Uterine smooth muscle cell (primary cell): ENCODE measurements around the gene POLA1. TPM values are rescaled to one million over a fixed set of nuclear protein-coding genes. Genes with fewer than 3 reads are reported as not detected.

Source experiments
- total RNA-seq: library from RNA; depleted of rRNA; stranded (reverse); fragments of >200 nt; gene quantifications from 2 replicates; pipeline ENCODE4 v1.2.3, GENCODE V29; 2014

The POLA1 gene, protein sequence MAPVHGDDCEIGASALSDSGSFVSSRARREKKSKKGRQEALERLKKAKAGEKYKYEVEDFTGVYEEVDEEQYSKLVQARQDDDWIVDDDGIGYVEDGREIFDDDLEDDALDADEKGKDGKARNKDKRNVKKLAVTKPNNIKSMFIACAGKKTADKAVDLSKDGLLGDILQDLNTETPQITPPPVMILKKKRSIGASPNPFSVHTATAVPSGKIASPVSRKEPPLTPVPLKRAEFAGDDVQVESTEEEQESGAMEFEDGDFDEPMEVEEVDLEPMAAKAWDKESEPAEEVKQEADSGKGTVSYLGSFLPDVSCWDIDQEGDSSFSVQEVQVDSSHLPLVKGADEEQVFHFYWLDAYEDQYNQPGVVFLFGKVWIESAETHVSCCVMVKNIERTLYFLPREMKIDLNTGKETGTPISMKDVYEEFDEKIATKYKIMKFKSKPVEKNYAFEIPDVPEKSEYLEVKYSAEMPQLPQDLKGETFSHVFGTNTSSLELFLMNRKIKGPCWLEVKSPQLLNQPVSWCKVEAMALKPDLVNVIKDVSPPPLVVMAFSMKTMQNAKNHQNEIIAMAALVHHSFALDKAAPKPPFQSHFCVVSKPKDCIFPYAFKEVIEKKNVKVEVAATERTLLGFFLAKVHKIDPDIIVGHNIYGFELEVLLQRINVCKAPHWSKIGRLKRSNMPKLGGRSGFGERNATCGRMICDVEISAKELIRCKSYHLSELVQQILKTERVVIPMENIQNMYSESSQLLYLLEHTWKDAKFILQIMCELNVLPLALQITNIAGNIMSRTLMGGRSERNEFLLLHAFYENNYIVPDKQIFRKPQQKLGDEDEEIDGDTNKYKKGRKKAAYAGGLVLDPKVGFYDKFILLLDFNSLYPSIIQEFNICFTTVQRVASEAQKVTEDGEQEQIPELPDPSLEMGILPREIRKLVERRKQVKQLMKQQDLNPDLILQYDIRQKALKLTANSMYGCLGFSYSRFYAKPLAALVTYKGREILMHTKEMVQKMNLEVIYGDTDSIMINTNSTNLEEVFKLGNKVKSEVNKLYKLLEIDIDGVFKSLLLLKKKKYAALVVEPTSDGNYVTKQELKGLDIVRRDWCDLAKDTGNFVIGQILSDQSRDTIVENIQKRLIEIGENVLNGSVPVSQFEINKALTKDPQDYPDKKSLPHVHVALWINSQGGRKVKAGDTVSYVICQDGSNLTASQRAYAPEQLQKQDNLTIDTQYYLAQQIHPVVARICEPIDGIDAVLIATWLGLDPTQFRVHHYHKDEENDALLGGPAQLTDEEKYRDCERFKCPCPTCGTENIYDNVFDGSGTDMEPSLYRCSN (N-terminal part only)
- total RNA-seq = 16.1 and 26.6 TPM in 2 replicates

DNA sequence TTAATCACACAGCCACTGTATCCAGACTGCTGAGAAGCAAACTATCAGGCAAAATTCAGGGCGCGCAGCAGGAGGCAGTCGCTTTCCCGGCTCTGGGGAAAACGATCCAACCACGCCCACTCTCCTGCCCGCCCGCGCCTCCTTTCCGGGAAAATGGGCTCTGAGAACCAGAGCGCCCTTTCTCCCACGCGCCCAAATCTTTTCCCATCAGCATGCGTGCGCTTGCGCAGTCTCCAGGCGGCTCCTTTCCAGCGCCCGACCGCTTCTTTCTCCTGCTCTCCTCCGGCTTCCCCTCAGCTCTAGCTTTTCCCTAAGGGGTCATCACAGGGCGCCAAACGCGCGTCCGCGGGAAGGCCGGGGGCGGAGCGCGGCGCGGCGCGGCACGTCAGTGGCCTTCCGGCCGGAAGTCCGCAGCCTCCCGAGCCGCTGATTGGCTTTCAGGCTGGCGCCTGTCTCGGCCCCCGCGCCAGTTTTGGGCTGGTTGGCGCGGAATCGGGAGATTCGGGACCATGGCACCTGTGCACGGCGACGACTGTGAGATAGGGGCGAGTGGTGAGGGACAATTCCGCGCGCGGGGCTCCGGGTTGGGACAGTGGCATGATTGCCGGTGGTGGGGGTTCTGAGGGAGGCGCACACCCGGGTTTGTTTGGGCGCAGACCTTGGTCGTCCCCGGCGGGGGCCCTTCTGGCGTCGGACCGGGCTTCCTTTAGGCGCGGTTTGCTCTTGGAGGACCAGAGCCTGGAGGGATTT, at the start of gene POLA1:
POLA1 (plus strand) TSS at position 466 of the 750 bp plus-strand sequence; CDS start at position 510, 44 bp downstream.

GRCh38 chrX:24647257-24648058, 46.3 kb upstream of the POLA1 start, which contains the start of gene PCYT1B:
TSS of gene PCYT1B (minus strand) at chrX:24647347. CDS start at chrX:24647105, 242 bp downstream.

GRCh38 chrX:25015486-25016360, 322.0 kb downstream of the POLA1 start, which contains the start of gene ARX:
TSS of gene ARX (minus strand) at chrX:25015965. CDS start at chrX:25015737, 228 bp downstream.

Other genes with a start within 250 kb of the POLA1 start
- 11.4 and 12.6 TPM in 2 replicates for gene PDK3, start 228.6 kb upstream of the POLA1 start, total RNA-seq
- gene PCYT1B, start 46.6 kb upstream of the POLA1 start, total RNA-seq = 2.1 and 4.2 TPM in 2 replicates